Ovary (tissue), 9 donors: ENCODE measurements around the gene TBL1Y. TPM values are rescaled to one million over a fixed set of nuclear protein-coding genes. Genes with fewer than 3 reads are reported as not detected.

ENCODE experiments used
- DNase-seq, 5 donors: peaks; one replicate each; pipeline ENCODE4 v3.0.0-alpha.2; 2019 to 2020
- H3K27ac ChIP-seq, 2 donors: fragments of 200-600 bp; one replicate each; pipeline versions ENCODE4 v1.5.1 to v1.8.0; 2019 to 2022
- H3K27me3 ChIP-seq: fragments of 200-600 bp; one replicate; pipeline ENCODE4 v1.8.0; 2022
- H3K36me3 ChIP-seq: fragments of 200-600 bp; sonication (generic); one replicate; pipeline ENCODE4 v1.5.1; 2019
- H3K4me1 ChIP-seq: one replicate; pipeline ENCODE4 v1.8.1; 2013; ENCODE audit warnings: mild to moderate bottlenecking, moderate library complexity; ENCODE audit not compliant: insufficient read depth
- H3K4me3 ChIP-seq: fragments of 200-600 bp; sonication (generic); one replicate; pipeline ENCODE4 v1.5.1; 2017
- H3K9me3 ChIP-seq, 2 donors: fragments of 200-600 bp in 1 of 2; sonication (generic) in 1 of 2; one replicate each; pipeline versions ENCODE4 v1.5.1 to v1.8.1; 2013 to 2019; ENCODE audit warnings: mild to moderate bottlenecking in 1 of 2, moderate library complexity in 1 of 2
- CTCF ChIP-seq, 3 donors: fragments of 450-650 bp in 2 of 3; fragments of 200-600 bp in 1 of 3; IDR thresholded peaks; one replicate each; pipeline versions ENCODE4 v1.5.1 to v1.8.0; 2016 to 2022; ENCODE audit warnings: antibody characterized with exemption in 3 of 3, mild to moderate bottlenecking in 1 of 3
- EP300 ChIP-seq: sonication (generic); formaldehyde crosslinking; IDR thresholded peaks from one replicate; pipeline ENCODE4 v1.6.1; 2017; ENCODE audit warnings: antibody characterized with exemption
- POLR2A ChIP-seq: fragments of 450-650 bp; IDR thresholded peaks from one replicate; pipeline ENCODE4 v1.6.1; 2017; ENCODE audit warnings: antibody characterized with exemption, mild to moderate bottlenecking, moderate library complexity
- WGBS, 3 donors: extraction: QIAGEN DNeasy Blood & Tissue Kit in 1 of 3; methylation state at CpG; one replicate each; pipeline versions ENCODE4 v1.1.5 to v1.1.7; 2013 to 2017; 5-methylcytosine and 5-hydroxymethylcytosine counted together
- intact Hi-C, 4 donors: fragments of 100-400 bp; cut with DNase I; formaldehyde crosslinking; loops; one replicate each; pipeline versions ENCODE4 v1.11.0 to v1.15.1; 2022 to 2023
- polyA plus RNA-seq, 2 donors: library from polyadenylated mRNA; stranded (reverse); fragments of 200-250 nt in 1 of 2; fragments of 350-450 nt in 1 of 2; fragmentation: Illumina TruSeq in 1 of 2; extraction: RNeasy Lipid Tissue Mini Kit (QIAGEN cat#74804) in 1 of 2; gene quantifications; one replicate each; pipeline ENCODE4 v1.2.3, GENCODE V29; 2013 to 2014
- total RNA-seq, 7 donors: library from RNA; depleted of rRNA in 2 of 7; stranded (reverse); fragments of >200 nt in 2 of 7; fragmentation: NEBNext Ultra II Directional in 3 of 7; extraction: Animal tissue kit (Norgen Biotek cat#: 25700) in 3 of 7; gene quantifications; one replicate each; pipeline versions ENCODE4 v1.1.0 to v1.2.4, GENCODE V29; 2016 to 2023
- donor health status: DM: no; HTN: no; CAD: no; lungs with moderate emphysema.
- donor health status: DM: no; HTN: no; CAD: no.
- donor health status: Bipolar disorder and iron deficiency.
- donor health status: DM: yes; HTN: yes; CAD: no.
- donor health status: DM: no; HTN: no; CAD: no.
- donor health status: DM: yes; HTN: yes; CAD: no.

Gene TBL1Y
- total and polyA plus RNA-seq, 9 donors, result not detected

- Histone ChIP-seq H3K9me3 (no peaks in the 10 kb centered on the region), H3K4me3 (no peak overlapping the region), H3K27ac (no peak overlapping the region), H3K27me3 (no peaks in the 10 kb centered on the region), H3K36me3 (no peaks in the 10 kb centered on the region), H3K4me1 (no peaks in the 10 kb centered on the region)
- TF ChIP-seq POLR2A (no peak), CTCF (IDR thresholded peaks at IDR 0.05) (no peak), EP300 (no peak)
- WGBS, 3 donors, result no CpG with 5 or more reads among the region's 3 CpGs
- intact Hi-C loops, result no loop called here
- DNase-seq, result no peak
Observed at GRCh38 chrY:7110086-7110485, 199.6 kb downstream of the TBL1Y start.

GRCh38 chrY:7115871-7116270, 205.4 kb downstream of the TBL1Y start:
- Histone ChIP-seq H3K36me3 (no peaks in the 10 kb centered on the region), H3K9me3 (no peaks in the 10 kb centered on the region), H3K27ac (no peak overlapping the region), H3K4me3 (no peak overlapping the region), H3K27me3 (no peaks in the 10 kb centered on the region), H3K4me1 (no peaks in the 10 kb centered on the region)
- intact Hi-C loops, result no loop called here
- no peak for DNase-seq
- no CpG with 5 or more reads among the region's 5 CpGs for WGBS, 3 donors
- TF ChIP-seq POLR2A, result no peak
- TF ChIP-seq EP300, result no peak
- no peak for TF ChIP-seq CTCF (IDR thresholded peaks at IDR 0.05)

- Histone ChIP-seq H3K27me3 (no peaks in the 10 kb centered on the region), H3K9me3 (no peaks in the 10 kb centered on the region), H3K4me1 (no peaks in the 10 kb centered on the region), H3K4me3 (no peak overlapping the region), H3K36me3 (no peaks in the 10 kb centered on the region), H3K27ac (no peak overlapping the region)
- WGBS, 3 donors, result no CpG with 5 or more reads among the region's 4 CpGs
- no peak for TF ChIP-seq POLR2A
- DNase-seq, result no peak
- intact Hi-C loops, result no loop called here
Observed at GRCh38 chrY:7122202-7122601, 211.7 kb downstream of the TBL1Y start.

- intact Hi-C loops, result no loop called here
- TF ChIP-seq EP300, result no peak
- no peak for TF ChIP-seq CTCF (IDR thresholded peaks at IDR 0.05)
- TF ChIP-seq POLR2A, result no peak
- WGBS, 3 donors, result no CpG with 5 or more reads among the region's 6 CpGs
- Histone ChIP-seq H3K4me3 (no peak overlapping the region), H3K36me3 (no peaks in the 10 kb centered on the region), H3K4me1 (no peaks in the 10 kb centered on the region), H3K27me3 (no peaks in the 10 kb centered on the region), H3K9me3 (no peaks in the 10 kb centered on the region), H3K27ac (no peak overlapping the region)
- no peak for DNase-seq
Observed at GRCh38 chrY:7125136-7126056, 214.9 kb downstream of the TBL1Y start.

GRCh38 chrY:7128211-7128610, 217.7 kb downstream of the TBL1Y start:
- no peak for DNase-seq
- Histone ChIP-seq H3K4me1 (no peaks in the 10 kb centered on the region), H3K9me3 (no peaks in the 10 kb centered on the region), H3K27me3 (no peaks in the 10 kb centered on the region), H3K4me3 (no peak overlapping the region), H3K36me3 (no peaks in the 10 kb centered on the region), H3K27ac (no peak overlapping the region)
- no CpG with 5 or more reads among the region's 3 CpGs for WGBS, 3 donors
- intact Hi-C loops, result no loop called here
- TF ChIP-seq EP300 (no peak), POLR2A (no peak)

Other genes starting within 250 kb of the TBL1Y start
- not detected for gene AMELY, start 1.1 kb downstream of the TBL1Y start, total RNA-seq
- not detected for gene AMELY, start 1.1 kb downstream of the TBL1Y start, polyA plus RNA-seq